ENCODE measurements around the gene ZNF436.

The ZNF436 gene

GRCh38 chr1:23344111-23344986, 25.3 kb downstream of the ZNF436 start, which contains the start of gene HNRNPR:
HNRNPR (minus strand) TSS chr1:23344284; CDS start chr1:23341008, 3,276 bp downstream.
- TF ChIP-seq CTCF (IDR thresholded peaks at IDR 0.05; ENCODE audit: extremely low read depth, insufficient read depth, missing control alignments): no peak
- DNase-seq (ENCODE audit: low spot score): peak; percentile 99
- in situ Hi-C loops (cut with MboI; ENCODE audit: low pct_unique_long_range_greater_than_20kb, low sequenced_read_pairs, unreplicated experiment): no loop called here

GRCh38 chr1:23343221-23344110, 26.2 kb downstream of the ZNF436 start:
- DNase-seq (ENCODE audit: low spot score): peak; percentile 49
- in situ Hi-C loops (cut with MboI; ENCODE audit: low pct_unique_long_range_greater_than_20kb, low sequenced_read_pairs, unreplicated experiment): no loop called here

GRCh38 chr1:23341931-23342692, 27.5 kb downstream of the ZNF436 start:
- DNase-seq (ENCODE audit: low spot score): no peak
- in situ Hi-C loops (cut with MboI; ENCODE audit: low pct_unique_long_range_greater_than_20kb, low sequenced_read_pairs, unreplicated experiment): no loop called here
- no peak for TF ChIP-seq CTCF (IDR thresholded peaks at IDR 0.05; ENCODE audit: extremely low read depth, insufficient read depth, missing control alignments)

More at GRCh38 chr1:23343221-23344110, 26.2 kb downstream of the ZNF436 start:
- TF ChIP-seq CTCF (IDR thresholded peaks at IDR 0.05; ENCODE audit: extremely low read depth, insufficient read depth, missing control alignments): no peak

- no peak for TF ChIP-seq CTCF (IDR thresholded peaks at IDR 0.05; ENCODE audit: extremely low read depth, insufficient read depth, missing control alignments)
- DNase-seq (ENCODE audit: low spot score): no peak
- in situ Hi-C loops (cut with MboI; ENCODE audit: low pct_unique_long_range_greater_than_20kb, low sequenced_read_pairs, unreplicated experiment): no loop called here
Observed at GRCh38 chr1:23339632-23340031, 30.0 kb downstream of the ZNF436 start.

GRCh38 chr1:23337869-23338268, 31.8 kb downstream of the ZNF436 start:
- TF ChIP-seq CTCF (IDR thresholded peaks at IDR 0.05; ENCODE audit: extremely low read depth, insufficient read depth, missing control alignments): no peak
- DNase-seq (ENCODE audit: low spot score): no peak
- in situ Hi-C loops (cut with MboI; ENCODE audit: low pct_unique_long_range_greater_than_20kb, low sequenced_read_pairs, unreplicated experiment): no loop called here

GRCh38 chr1:23331713-23332112, 37.9 kb downstream of the ZNF436 start:
- in situ Hi-C loops (cut with MboI; ENCODE audit: low pct_unique_long_range_greater_than_20kb, low sequenced_read_pairs, unreplicated experiment): no loop called here
- DNase-seq (ENCODE audit: low spot score): no peak
- no peak for TF ChIP-seq CTCF (IDR thresholded peaks at IDR 0.05; ENCODE audit: extremely low read depth, insufficient read depth, missing control alignments)

All from GM13977 (cell line).